Heart left ventricle (tissue), 16 donors: Measurements from ENCODE around the gene CC2D2A. TPM values are rescaled to one million over a fixed set of nuclear protein-coding genes. Genes with fewer than 3 reads are reported as not detected.
A peak's percentile ranks its signal among the peaks of the same experiment; 100 is the strongest.

ENCODE experiments used
- ATAC-seq, 4 donors: fragments of 200-7000 bp; cut with Tn5 transposase; one replicate each; pipeline ENCODE4 v1.9.1; 2020 to 2022; ENCODE audit warnings: moderate library complexity in 4 of 4, mild to moderate bottlenecking in 3 of 4, moderate number of reproducible peaks in 1 of 4
- DNase-seq, 5 donors: peaks; one replicate each; pipeline ENCODE4 v3.0.0-alpha.2; 2020
- H3K27ac ChIP-seq, 12 donors: fragments of 200-600 bp; sonication (generic) in 4 of 12; one replicate each; pipeline versions ENCODE4 v1.5.0 to v1.8.0; 2016 to 2022; ENCODE audit warnings: mild to moderate bottlenecking in 2 of 12
- H3K27me3 ChIP-seq, 9 donors: fragments of 200-600 bp; sonication (generic) in 2 of 9; one replicate each; pipeline versions ENCODE4 v1.5.1 to v1.8.0; 2016 to 2022; ENCODE audit warnings: mild to moderate bottlenecking in 3 of 9
- H3K36me3 ChIP-seq, 9 donors: fragments of 200-600 bp; sonication (generic) in 2 of 9; one replicate each; pipeline versions ENCODE4 v1.5.0 to v1.8.0; 2018 to 2022; ENCODE audit warnings: mild to moderate bottlenecking in 2 of 9
- H3K4me1 ChIP-seq, 12 donors: fragments of 200-600 bp; sonication (generic) in 4 of 12; one replicate each; pipeline versions ENCODE4 v1.5.0 to v1.8.0; 2016 to 2022; ENCODE audit warnings: mild to moderate bottlenecking in 3 of 12
- H3K4me3 ChIP-seq, 12 donors: fragments of 200-600 bp; sonication (generic) in 4 of 12; one replicate each; pipeline versions ENCODE4 v1.5.0 to v1.8.0; 2017 to 2022; ENCODE audit warnings: mild to moderate bottlenecking in 9 of 12, moderate library complexity in 4 of 12
- H3K9me3 ChIP-seq, 12 donors: fragments of 200-600 bp; sonication (generic) in 4 of 12; one replicate each; pipeline versions ENCODE4 v1.5.0 to v1.8.0; 2016 to 2022; ENCODE audit warnings: mild to moderate bottlenecking in 1 of 12
- CTCF ChIP-seq, 12 donors: fragments of 200-600 bp; sonication (generic) in 4 of 12; IDR thresholded peaks; one replicate each; pipeline versions ENCODE4 v1.5.0 to v1.8.0; 2018 to 2022; ENCODE audit warnings: antibody characterized with exemption in 12 of 12, mild to moderate bottlenecking in 5 of 12
- POLR2A ChIP-seq, 2 donors: fragments of 450-650 bp; IDR thresholded peaks; one replicate each; pipeline ENCODE4 v1.6.1; 2017; ENCODE audit warnings: antibody characterized with exemption in 2 of 2, mild to moderate bottlenecking in 2 of 2, moderate library complexity in 2 of 2
- WGBS, 4 donors: extraction: QIAGEN DNeasy Blood & Tissue Kit in 2 of 4; methylation state at CpG; one replicate each; pipeline versions ENCODE4 v1.1.5 to v1.1.7; 2013 to 2018; 5-methylcytosine and 5-hydroxymethylcytosine counted together
- intact Hi-C, 10 donors: fragments of 100-400 bp; cut with DNase I; formaldehyde crosslinking; loops; one replicate each; pipeline versions ENCODE4 v1.11.1 to v1.14.2; 2022
- polyA plus RNA-seq, 2 donors: library from polyadenylated mRNA; stranded (reverse); fragments of 200-250 nt; gene quantifications; one replicate each; pipeline ENCODE4 v1.2.3, GENCODE V29; 2013
- total RNA-seq, 9 donors: library from RNA; depleted of rRNA in 2 of 9; stranded (reverse); fragments of >200 nt in 2 of 9; fragmentation: NEBNext Ultra II Directional in 3 of 9; extraction: Animal tissue kit (Norgen Biotek cat#: 25700) in 3 of 9; gene quantifications; one replicate each; pipeline versions ENCODE4 v1.1.0 to v1.2.4, GENCODE V29; 2016 to 2023
- donor health status: ischemic (EF 13 %, LVEDD 7.1; RV severe dilation, severe dysfunction).
- donor health status: healthy with polysubstance abuse.
- donor health status: DM: no; HTN: yes; CAD: no.
- donor health status: DM: no; HTN: no; CAD: no.
- donor health status: ischemic (EF 25% LVEDD 6.9; RV normal size, moderate dysfunction).
- donor health status: ischemic (EF 25% LVEDD 5.7; RV mildly dilated, moderate dysfunction).
- donor health status: healthy.
- donor health status: DM: yes; HTN: yes; CAD: no.
- donor health status: ischemic (EF 35%, LVEDD 5.7; RV mildly dilated, moderate dysfunction).
- donor health status: nonischemic (EF 11% LVEDD 7.7; RV severe dilation, severe dysfunction).
- donor health status: DM: yes; HTN: yes; CAD: no.
- donor health status: PGD.
- donor health status: ischemic (EF 29% LVEDD 5.4; RV normal size, mild dysfunction).
- donor health status: nonischemic (EF 23%, LVEDD 6.1; RV moderate dilation, normal function).

The CC2D2A gene
- total and polyA plus RNA-seq, 11 donors, result 3.1 to 14.4 (median 8.4) TPM

DNA sequence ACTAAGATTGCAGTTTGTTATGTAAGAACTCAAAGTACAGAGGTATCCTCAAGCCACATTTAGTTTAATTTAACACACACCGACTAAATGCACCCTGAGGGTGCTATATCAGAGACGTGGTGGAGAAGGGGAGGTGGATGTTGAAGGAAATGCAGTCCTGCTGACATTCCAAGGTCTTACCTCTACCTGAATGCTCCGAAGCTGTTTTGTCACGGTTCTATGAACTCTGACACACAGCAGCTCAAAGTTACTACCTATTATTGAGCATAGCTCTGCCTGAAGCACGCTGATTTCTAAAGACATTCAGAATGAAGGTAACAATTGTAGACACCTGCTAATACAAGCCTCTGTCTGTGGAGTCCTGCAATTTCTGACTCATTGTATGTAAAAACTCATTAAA is 6.7 kb downstream of the CC2D2A start:
- Histone ChIP-seq H3K27me3 (no peaks in the 10 kb centered on the region), H3K36me3 (peaks cover 0 to 46% (median 16%) of the 10 kb centered on the region in 9 donors), H3K4me3 (no peak overlapping the region), H3K4me1 (peaks cover 0 to 25% (median 2%) of the 10 kb centered on the region in 12 donors), H3K9me3 (no peaks in the 10 kb centered on the region), H3K27ac (no peak overlapping the region)
- TF ChIP-seq POLR2A (IDR thresholded peaks at IDR 0.05) (no peak), CTCF (IDR thresholded peaks at IDR 0.05) (no peak)
- 92 to 96% (median 95%) methylated on average over 5 of the region's 5 CpGs for WGBS, 4 donors
- ATAC-seq, result no peak
- no peak for DNase-seq
- intact Hi-C loops, result loop anchor here in 9 of 10 donors (2.0 to 10.0 kb wide), 8 partner anchors 36 to 528 kb away; partner anchors contain the start of gene FBXL5 (in 1 of the 9)

- ATAC-seq (no peak), DNase-seq (no peak)
- Histone ChIP-seq H3K27me3 (no peaks in the 10 kb centered on the region), H3K9me3 (no peaks in the 10 kb centered on the region), H3K27ac (peak overlapping the region in 3 of 12 donors; percentile 58 to 84 (median 64)), H3K36me3 (peaks cover 0 to 67% (median 20%) of the 10 kb centered on the region in 9 donors), H3K4me3 (peak overlapping the region in 1 of 12 donors; percentile 55), H3K4me1 (peaks cover 0 to 29% (median 2%) of the 10 kb centered on the region in 12 donors)
- TF ChIP-seq CTCF (IDR thresholded peaks at IDR 0.05), result no peak
- TF ChIP-seq POLR2A (IDR thresholded peaks at IDR 0.05), result no peak
- WGBS, 4 donors, result 75 to 82% (median 77%) methylated on average over 5 of the region's 5 CpGs
- intact Hi-C loops, result loop anchor here in 9 of 10 donors (2.0 to 10.0 kb wide), 9 partner anchors 169 to 526 kb away; partner anchors contain the start of gene FBXL5 (in 1 of the 9)
Observed at GRCh38 chr4:15478724-15479088, 9.0 kb downstream of the CC2D2A start.

DNA sequence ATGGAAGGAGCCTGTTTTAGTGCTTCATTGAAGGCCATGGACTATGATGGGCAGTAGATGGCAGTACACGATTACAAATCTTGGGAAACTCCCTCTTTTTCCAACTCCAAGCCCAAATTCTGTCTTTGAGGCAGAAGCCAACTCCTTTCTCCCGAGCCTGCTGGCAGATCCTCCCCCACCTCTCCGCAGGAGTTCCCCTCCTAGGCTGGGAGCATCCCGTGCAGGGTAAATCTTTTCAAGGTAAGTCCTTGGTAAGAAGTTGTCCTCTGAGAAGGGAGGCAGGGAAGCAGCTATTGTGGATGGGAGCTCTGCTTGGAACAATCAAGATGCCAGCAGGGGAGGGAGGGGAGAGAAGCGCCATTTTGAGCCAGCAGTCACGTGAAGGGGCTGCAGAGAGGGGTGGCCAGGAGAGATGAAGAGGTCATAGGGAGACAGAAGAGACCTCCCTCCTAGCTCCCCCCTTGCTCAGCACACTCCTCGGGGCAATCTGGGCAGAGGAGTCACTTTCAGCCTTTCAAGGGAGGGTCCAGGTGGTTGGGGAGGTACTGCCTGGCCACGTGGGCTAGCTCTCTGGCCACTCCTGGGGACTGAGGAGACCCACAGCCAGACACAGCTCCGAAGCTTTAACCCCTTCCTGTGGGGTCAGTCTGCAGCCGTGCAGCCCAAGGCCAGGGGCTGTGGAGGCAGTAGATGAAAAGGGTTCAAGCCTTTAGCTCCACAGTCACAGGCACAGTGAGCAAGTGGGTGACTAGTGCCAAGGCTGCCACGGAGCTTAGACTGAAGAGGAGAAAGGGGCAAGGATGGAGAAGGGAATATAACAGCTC is 9.6 kb downstream of the CC2D2A start:
- 33 to 39% (median 38%) methylated on average over 10 to 11 of the region's 11 CpGs for WGBS, 4 donors
- Histone ChIP-seq H3K4me1 (peaks cover 0 to 29% (median 2%) of the 10 kb centered on the region in 12 donors), H3K27ac (peak overlapping the region in 11 of 12 donors; percentile 31 to 84 (median 64)), H3K4me3 (peak overlapping the region in 10 of 12 donors; percentile 26 to 55 (median 41)), H3K36me3 (peaks cover 0 to 67% (median 20%) of the 10 kb centered on the region in 9 donors), H3K27me3 (no peaks in the 10 kb centered on the region), H3K9me3 (no peaks in the 10 kb centered on the region)
- peak; percentile 31 to 73 (median 64) for TF ChIP-seq CTCF (IDR thresholded peaks at IDR 0.05)
- no peak for TF ChIP-seq POLR2A (IDR thresholded peaks at IDR 0.05)
- DNase-seq (peak in 4 of 5 donors; percentile 27 to 41 (median 38)), ATAC-seq (peak; percentile 57 to 88 (median 80))
- intact Hi-C loops, result loop anchor here in 9 of 10 donors (2.0 to 10.0 kb wide), 9 partner anchors 168 to 526 kb away; partner anchors contain the start of gene FBXL5 (in 1 of the 9)

GRCh38 chr4:15479913-15480185 is 10.2 kb downstream of the CC2D2A start:
- intact Hi-C loops, result loop anchor here in 9 of 10 donors (2.0 to 10.0 kb wide), 10 partner anchors 165 to 525 kb away; partner anchors contain the start of gene FBXL5 (in 1 of the 9)
- ATAC-seq (peak in 2 of 4 donors; percentile 20 to 27), DNase-seq (no peak)
- TF ChIP-seq POLR2A (IDR thresholded peaks at IDR 0.05) (no peak), CTCF (IDR thresholded peaks at IDR 0.05) (no peak)
- Histone ChIP-seq H3K4me3 (peak overlapping the region in 10 of 12 donors; percentile 26 to 55 (median 41)), H3K36me3 (peaks cover 0 to 64% (median 20%) of the 10 kb centered on the region in 9 donors), H3K27me3 (no peaks in the 10 kb centered on the region), H3K4me1 (peaks cover 0 to 29% (median 2%) of the 10 kb centered on the region in 12 donors), H3K27ac (peak overlapping the region in 10 of 12 donors; percentile 31 to 84 (median 61)), H3K9me3 (peaks cover 0 to 4% (median 0%) of the 10 kb centered on the region in 12 donors)
- WGBS, 4 donors, result 56 to 72% (median 63%) methylated on average over 3 of the region's 3 CpGs
